GM19240 (cell line): ENCODE measurements around the gene LY6G6D.

Source experiments
- DNase-seq: peaks from one replicate; pipeline ENCODE4 v3.0.0; 2011; ENCODE audit warnings: low spot score; ENCODE audit not compliant: insufficient read length

LY6G6D gene

DNA sequence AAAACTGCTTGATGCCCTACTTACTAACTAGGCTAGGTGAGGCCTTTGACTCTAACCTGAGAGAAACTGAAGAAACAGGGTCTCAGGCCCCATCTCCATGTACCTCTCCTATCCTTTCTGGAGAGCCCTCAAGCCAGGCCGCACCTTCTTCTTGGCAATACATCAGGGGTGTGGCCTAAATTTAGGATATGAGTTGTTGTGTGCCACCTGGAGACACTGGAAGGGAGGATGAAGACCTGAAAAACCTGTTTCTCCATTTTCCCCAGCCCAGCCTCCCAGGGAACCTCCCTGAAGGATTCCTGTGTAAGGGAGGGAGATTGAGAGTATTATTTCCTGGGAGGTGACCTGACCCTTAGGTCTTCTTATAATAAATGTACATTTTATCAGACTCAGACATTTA lies 3.1 kb downstream of the LY6G6D start:
- DNase-seq: no peak

DNA sequence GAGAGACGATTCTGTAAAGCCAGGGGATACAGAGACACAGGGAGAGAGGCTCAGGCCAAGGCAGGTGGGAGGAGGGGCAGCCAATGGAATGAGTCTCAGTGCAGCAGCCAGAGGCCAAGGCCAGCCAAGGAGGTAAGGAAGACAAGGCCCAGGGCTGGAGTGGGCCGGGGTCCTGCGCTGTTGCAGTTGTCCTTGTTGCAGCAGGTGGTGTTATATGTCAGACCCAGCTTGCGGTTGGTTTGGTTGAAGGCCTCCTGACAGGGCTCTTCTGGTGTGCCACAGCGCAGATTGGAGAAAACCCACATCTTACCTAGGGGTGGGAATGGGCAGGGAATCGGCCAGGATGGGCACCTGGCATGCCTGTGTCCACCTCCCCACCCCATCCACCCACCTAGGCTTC lies 3.9 kb downstream of the LY6G6D start:
- DNase-seq: no peak

DNA sequence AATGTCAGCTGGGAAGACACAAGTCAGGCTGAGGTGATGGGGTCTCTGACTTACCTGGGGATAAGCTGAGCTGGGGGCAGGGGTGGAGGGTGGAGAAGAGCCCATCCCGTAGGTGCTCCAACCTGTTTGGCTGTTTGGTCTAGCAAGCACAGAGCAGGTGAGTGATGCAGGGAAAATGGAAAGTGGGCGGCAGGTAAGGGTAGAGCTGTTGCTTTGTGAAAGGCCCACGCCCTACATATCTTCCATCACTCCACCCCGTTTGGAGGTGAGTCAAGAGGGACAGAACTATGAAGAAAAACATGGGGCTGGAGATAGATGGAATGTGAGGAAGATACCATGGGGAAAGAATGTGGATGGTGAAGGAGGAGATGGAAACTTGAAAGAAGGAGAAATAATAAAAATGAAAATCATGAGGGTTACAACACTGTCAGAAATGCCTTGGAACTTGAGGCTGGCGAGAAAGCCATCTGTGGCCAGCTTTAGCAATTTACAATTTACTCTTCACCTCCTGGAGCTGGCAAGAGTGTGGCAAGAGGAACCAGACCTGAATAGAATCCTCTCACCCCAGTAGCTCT lies 5.1 kb downstream of the LY6G6D start:
- DNase-seq: no peak

DNA sequence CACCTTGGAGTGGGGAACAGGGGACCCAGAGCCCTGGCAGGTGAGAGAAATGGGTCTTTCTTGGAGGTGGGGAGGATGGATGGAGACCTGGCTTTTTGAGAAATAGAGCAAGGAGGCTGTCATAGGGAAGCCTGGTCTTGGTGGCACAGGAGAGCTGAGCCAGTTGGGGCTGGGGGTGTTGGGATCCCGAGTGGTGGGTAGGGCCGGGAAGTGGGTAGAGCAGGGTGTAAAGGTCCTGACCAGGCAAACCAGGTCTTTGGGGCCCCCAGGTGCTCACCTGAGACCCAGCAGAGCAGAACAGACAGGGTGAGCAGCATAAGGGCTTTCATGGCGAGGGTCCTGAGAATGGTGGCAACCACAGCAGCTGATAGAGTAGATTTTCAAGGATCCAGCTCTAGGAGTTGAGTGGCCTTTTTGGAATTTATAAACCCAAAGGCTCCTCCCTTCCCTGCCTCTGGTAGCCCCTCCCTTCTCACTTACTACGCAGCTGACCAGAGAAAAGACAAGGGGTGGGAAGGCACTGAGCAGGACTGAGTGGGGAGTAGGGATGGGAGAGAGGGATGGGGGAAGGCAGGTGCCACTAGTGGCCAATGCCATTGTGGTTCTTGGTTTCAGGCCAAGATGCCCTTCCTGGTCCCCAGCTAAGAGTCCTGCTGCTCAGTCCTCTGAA lies 6.3 kb downstream of the LY6G6D start, which contains the start of gene LY6G6C:
Gene LY6G6C, minus strand, starts transcription at position 396 of the 670 bp plus-strand sequence. Its CDS starts 67 bp downstream, at position 329.
- no peak for DNase-seq

DNA sequence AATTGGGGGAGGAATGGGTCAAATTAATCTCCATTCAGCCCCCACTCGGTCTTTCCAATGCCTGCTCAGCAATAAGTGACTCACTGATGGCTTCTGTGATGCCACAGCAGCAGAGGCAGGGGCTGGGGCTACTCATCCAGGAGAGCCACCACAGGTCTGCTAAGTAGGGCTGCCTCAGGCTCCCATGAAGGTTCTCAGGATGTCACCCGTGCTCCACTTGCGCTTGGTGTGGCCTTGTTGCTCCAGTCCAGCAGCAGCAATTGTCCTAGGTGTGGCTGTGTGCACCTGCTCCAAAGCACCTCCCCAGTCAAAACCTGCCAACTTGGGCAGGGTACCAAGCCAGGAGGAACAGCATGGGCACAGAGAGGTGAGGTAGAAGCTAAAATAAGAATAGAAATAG lies 7.0 kb downstream of the LY6G6D start:
- no peak for DNase-seq

DNA sequence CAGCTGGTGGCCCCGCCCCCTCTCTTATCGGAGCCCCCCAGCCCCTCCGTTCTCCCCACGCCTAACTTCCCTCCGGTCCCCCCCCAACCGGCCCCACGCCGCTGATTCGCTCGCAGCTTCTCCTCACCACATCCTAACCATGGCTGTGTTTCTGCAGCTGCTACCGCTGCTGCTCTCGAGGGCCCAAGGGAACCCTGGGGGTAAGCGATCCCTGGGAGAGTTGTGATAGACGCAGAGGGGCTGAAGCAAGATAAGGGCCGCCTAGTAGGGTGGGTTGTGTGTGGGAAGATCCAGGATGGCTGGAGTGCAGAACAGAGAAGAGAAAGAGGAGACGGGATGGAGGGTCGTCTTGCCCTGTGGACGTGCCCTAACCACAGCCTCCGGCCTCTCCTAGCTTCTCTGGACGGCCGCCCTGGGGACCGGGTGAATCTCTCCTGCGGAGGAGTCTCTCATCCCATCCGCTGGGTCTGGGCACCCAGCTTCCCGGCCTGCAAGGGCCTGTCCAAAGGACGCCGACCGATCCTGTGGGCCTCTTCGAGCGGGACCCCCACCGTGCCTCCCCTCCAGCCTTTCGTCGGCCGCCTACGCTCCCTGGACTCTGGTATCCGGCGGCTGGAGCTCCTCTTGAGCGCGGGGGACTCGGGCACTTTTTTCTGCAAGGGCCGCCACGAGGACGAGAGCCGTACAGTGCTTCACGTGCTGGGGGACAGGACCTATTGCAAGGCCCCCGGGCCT lies 8.3 kb downstream of the LY6G6D start, which contains the start of gene MPIG6B:
Gene MPIG6B, plus strand, starts transcription at position 129 of the 735 bp plus-strand sequence. Its CDS starts 11 bp downstream, at position 140.
- DNase-seq: no peak

DNA sequence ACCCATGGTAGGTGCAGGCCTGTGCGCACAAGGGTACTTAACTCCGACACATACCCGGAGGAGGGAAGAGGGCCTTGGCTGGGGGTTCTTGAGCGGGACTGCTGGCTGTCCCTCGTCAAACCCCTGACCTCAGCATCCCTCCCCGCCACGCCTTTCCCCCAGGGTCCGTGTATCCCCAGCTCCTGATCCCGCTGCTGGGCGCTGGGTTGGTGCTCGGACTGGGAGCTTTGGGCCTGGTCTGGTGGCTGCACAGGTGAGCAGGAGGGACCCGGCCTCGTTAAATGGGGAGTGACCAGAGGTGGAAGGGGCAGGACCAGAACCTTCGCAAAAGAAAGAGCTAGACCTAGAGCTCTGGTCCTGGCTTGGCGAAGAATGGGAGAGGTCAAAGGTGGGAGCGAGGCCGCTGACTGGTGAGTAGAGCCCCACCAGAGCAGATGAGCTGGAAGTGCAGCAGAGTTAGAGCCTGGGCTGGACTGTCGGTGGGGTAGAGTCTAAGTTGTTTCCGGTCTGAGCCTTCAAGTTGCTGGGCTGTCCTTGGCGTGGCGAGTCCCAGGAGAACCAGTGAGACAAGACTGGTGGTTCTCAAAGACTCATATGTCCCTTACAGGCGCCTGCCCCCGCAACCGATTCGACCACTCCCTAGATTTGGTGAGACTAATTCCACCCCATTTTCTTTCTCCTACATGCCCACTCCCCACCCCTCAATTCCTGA lies 9.0 kb downstream of the LY6G6D start:
- no peak for DNase-seq

DNA sequence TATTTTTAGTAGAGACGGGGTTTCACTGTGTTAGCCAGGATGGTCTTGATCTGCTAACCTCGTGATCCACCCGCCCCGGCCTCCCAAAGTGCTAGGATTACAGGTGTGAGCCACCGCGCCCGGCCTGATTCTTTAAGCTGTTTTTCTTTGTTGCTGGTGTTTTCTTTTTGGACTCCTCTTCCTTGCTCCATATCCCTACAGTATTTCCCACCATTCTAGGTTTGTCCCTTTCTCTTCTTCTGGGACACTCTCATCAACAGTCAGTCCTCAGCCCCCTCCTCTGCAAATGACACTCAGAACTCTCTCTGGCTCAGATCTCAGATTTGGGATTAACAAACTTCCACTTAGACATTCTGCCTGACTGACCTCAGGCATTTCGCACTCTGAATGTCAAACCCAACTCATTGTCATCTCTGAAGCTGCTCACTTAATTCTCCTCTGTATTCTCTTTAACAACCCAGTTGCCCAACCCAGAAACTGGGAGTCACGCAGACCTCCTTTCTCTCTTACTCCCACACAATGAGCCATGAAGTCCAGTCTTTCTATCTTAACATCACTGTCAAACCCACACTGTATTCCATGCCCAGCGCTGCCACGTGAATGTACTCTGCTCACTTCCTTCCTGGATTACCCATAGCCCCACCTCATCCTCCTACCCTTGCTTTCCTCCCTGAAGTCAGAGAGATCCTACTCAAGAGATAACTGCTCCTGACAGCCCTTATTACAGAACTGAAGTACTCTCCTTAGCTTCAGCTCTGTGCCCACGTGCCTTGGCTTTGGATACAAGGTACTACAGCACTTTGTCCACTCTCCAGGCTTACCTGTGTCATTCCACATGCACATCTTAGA lies 10.6 kb downstream of the LY6G6D start:
- DNase-seq: no peak

DNA sequence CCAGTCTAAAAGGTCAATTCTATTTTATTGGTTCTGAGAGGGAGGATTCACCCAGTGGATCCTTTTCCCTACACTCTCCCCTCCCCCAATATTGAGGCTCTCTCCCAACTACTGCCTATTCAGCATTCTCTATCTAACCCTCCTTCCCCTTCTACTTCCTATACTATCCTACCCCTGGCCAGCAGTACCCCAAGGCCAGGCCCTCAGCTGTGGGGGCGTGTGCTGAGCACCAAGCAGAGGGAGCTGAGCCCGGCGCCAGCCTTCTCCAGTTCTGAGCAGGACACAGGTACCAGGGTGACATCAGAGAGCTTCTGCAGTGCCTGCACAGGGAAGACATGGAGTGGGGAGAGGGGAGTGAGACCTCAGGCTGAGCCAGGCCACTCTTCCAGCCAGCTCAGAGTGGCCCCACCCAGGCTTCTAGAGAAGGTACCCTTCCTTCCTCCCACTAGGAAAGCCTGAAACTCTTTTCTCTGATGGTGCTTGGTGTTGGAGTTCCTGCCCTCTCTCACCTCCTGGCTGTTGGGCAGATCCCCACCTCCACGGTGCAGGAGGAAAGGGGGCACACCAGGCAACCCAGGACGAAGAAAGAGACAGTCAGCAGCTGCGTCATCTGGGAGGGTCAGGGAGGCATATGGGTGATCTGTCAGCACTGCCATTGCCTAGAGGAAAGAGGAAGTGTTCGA lies 12.0 kb downstream of the LY6G6D start:
- no peak for DNase-seq

DNA sequence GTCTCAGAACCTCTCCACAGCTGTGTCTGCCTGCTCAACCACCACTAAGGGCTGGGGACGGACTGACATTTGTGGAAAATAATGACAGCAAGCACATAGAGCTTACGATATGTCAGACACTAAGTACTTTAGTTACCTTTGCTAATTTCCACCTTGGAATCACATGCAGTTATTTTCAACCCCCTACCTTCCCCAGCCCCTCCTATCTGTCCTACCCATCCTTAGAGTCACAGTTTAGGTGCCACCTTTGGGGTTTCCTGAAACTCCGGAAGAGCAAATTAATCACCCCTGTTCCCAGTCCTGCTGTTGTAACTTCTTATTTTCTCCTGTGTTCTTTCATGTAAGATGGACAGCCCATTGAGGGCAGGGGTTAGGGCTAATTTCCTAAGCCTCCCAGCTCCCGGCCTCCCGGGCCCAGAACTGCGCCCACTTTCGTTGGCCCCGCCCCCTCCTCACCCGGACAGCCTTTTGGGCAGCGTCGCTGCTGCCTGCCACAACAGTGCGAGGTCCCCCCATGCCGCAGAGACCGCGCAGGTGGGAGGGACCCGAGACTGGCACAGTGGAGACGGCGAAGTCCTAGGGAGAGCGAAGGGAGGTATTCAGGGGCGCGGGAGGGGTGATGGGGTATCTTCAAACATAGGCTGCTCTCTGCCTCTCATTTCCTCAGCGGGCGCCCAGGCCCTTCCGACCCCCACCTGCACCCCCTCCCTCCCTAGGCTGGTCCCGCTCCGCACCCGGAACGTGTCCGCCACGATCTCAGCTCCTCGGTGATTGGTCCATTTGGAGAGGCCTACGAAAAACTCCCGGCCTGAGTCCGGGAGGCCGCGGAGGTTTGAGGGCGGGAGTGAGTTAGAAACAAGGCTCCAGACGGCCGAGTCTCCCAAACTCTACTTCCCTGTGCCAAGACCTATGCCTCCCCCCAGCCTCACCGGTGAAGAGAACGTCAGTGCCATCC lies 12.8 kb downstream of the LY6G6D start:
- DNase-seq: no peak

DNA sequence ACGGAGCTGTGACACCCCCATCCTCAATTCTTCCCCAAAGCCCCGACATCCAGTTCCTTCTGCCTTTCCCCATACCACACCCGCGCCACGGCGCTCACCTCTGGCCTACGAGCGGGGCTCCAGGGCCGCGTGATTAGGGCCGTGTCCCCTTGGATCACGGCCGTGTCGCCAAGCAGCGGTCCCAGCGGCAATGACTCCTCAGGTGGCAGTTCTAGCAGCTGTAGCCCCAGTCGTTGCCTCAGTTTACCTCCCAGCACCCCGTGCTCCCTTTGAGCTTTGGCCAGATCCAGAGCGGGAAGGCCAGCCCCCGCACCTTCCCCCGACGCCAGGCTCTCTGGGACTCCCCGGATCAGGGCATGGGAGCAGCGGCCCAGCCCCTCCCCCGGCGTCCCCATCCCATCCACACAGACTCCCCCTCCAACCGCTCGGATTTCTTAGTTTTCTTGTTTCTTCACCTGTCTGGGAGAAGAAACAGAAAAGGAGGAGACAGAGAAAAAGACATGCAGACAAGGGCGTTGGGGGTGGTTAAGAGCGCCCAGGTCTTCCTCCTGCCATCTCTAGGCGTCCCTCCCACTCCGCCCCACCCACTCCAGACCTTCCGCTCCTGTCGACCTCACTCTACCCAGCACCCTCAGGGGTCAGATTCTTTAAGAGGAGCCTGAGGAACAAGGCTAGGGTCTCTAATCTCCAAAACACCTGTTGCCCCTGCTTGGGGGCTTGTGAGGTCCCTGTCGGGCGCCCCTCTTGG lies 13.8 kb downstream of the LY6G6D start, which contains the start of gene DDAH2:
Gene DDAH2, minus strand, starts transcription at position 533 of the 748 bp plus-strand sequence. Its CDS starts 138 bp downstream, at position 395.
- DNase-seq: no peak

DNA sequence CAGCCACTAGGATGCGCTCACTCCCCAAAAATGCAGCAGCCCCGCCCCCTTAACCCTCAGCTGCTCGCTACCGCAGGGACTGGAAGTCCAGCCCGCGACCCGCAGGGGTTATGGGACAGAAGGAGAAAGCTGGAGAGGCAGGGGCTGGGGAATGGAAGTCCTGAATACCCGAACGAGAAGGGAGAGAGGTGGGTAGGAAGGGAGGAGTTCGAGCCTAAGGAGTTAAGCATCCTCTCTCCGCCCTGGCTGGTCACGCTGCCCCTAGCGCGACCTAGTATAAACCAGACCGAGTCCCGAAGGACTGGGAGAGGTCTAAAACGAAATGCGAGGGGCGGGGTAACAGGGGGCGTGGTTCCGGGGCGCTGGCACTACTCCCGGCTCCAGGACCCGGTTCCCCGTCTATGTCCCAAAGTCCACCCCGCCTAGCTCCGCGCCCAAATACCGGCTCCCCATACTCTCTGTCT lies 14.4 kb downstream of the LY6G6D start:
- no peak for DNase-seq

DNA sequence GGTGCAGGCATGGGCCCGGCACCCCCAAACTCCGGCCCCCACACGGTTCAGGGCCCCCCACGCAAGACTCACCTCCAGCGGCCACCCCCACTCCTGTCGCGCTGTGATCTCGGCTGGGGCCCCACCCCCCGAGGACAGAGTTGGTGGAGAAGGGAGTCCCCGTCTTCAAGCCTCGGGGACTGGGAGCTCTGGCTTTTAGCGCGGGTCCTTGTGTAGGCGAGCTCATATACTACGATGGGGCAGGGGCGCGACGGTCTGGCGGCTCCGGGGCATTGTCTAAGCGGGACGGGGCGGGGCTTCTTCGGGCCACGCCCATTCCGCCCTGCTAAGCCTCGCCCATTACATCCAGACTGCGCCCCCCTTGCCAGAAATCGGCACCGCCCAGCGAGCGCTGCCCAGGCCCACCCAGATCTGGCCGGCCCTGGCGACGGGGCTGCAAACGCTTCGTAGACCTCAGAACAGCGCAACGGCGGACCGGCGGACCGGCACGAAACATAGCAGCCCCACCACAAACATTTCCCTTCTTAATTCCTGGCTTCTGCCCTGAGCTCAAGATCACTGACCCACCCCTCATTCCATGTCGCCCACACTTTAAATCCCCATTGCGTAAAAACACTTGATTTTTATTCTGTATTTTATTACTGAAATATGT lies 15.0 kb downstream of the LY6G6D start:
- DNase-seq: no peak

DNA sequence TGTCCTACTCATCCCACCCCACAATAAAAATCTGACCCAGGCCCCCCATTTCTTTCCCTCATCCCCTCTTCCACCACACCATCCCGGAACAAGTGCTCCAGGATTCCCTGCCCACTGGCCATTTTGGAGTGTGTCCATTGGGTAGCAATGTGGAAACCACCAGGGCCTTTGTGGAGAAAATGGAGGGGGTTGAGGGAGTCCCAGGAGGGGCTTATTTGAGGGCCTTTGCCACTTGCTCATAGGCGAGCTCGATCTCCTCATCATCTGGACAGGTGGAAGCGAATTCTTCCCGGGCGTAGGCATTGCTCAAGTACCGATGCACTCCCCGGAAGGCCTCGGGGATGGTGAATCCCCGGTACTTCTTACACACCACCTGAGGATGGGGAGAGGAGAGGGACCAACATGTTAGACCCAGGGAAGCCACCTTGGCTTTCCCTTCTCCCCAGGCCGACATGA lies 15.5 kb downstream of the LY6G6D start:
- no peak for DNase-seq

DNA sequence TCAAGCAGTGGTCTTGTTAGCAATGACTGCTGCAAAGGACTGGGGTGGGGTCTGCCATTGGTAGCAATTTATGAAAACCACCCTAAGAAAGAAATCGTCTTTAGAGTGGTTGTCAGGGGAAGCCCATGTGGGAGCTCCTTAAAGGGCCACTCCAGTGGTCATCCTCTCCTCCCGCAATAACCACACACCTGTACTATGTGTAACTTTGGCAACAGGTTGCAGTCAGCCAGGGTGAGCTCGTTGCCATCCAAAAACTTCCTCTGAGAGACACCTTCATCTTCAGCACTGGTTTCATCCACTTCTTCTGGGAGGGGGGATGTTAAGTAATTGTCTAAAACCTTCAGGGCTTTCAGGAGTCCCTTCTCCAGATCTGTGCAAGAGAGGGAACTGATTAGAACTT lies 16.9 kb downstream of the LY6G6D start:
- DNase-seq: no peak

DNA sequence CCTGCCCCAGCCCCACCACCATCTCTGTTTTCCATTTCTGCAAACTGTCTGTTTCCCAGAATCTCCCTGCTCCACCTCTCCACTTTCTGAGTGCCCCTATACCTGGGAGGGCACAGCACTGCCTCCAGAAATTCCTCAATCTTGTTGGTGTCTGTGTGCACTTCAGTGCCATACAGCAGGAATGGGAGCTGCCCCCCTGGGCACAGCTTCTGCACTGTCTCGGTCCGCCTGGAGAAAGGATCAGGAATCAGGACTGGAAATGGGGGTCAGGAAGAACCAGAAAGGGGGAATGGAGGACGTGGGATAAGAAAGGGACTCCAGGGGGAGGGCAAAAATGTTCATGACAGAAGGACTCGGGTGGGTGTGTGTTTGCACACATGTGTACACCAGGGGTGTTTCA lies 18.6 kb downstream of the LY6G6D start:
- no peak for DNase-seq

DNA sequence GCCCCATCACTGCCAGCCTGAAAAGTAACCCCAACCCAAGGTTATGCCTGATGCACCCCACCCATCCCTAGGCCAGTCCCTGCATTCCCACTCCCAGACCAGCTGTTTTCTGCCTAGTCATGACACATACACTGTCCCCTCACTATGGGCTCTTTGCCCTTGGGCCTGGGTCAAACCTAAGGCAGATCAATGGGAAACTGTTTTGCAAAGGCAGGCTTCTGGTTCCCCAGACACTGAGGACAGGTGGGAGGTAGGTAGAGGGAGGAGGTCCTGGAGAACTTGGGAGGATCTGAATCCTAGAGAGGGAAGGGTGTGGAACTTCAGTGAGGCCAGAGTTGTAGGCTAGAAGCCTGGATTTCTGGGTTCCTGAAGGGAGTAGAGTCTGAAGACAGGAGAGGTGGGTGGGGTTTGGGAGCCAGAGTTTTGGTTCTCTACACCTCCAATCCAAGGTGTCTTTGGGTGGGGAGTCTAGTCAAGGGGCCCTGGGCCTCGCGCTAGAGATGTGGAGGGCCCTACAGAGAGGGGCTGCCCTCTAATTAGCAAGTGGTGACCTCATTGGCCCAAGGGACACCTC lies 19.2 kb downstream of the LY6G6D start:
- no peak for DNase-seq
